Suprapubic skin (tissue), 3 donors: Measurements from ENCODE around the gene POU5F1.

Experiments
- POLR2AphosphoS5 ChIP-seq, 3 donors: sonication (generic); formaldehyde crosslinking; IDR thresholded peaks; one replicate each; pipeline ENCODE4 v1.6.1; 2017; ENCODE audit warnings: antibody characterized with exemption in 3 of 3
- TF ChIP-seq, protein P1 (sequence below), 2 donors: fragments of 200-600 bp in 1 of 2; fragments of 450-650 bp in 1 of 2; sonication (generic) in 1 of 2; IDR thresholded peaks; one replicate each; pipeline ENCODE4 v1.5.1; 2016 to 2019; ENCODE audit warnings: antibody characterized with exemption in 2 of 2, mild to moderate bottlenecking in 1 of 2, moderate library complexity in 1 of 2

DNA sequence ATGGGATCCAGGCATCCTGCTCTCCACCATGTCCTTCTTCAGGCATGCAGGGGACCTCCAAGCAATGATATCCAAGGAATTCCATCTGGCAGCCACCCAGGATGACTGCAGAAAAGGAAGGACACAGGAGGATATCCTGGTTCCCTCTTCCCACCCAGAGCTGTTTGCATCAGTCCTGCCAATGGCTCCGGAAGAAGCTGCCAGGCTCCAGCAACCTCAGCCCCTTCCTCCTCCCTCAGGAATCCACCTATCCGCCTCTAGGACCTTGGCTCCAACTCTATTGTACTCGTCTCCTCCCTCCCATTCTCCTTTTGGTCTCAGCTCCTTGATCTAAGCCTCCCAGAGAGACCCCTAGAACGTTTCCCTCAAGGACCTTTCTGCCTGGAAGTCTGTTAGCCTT, 30.9 kb downstream of the POU5F1 start:
- TF ChIP-seq, protein P1, sequence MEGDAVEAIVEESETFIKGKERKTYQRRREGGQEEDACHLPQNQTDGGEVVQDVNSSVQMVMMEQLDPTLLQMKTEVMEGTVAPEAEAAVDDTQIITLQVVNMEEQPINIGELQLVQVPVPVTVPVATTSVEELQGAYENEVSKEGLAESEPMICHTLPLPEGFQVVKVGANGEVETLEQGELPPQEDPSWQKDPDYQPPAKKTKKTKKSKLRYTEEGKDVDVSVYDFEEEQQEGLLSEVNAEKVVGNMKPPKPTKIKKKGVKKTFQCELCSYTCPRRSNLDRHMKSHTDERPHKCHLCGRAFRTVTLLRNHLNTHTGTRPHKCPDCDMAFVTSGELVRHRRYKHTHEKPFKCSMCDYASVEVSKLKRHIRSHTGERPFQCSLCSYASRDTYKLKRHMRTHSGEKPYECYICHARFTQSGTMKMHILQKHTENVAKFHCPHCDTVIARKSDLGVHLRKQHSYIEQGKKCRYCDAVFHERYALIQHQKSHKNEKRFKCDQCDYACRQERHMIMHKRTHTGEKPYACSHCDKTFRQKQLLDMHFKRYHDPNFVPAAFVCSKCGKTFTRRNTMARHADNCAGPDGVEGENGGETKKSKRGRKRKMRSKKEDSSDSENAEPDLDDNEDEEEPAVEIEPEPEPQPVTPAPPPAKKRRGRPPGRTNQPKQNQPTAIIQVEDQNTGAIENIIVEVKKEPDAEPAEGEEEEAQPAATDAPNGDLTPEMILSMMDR (IDR thresholded peaks at IDR 0.05): no peak
- TF ChIP-seq POLR2AphosphoS5 (IDR thresholded peaks at IDR 0.05): no peak
